Heart left ventricle (tissue), 16 donors: ENCODE results near the gene TCF7L2. TPM values are rescaled to one million over a fixed set of nuclear protein-coding genes. Genes with fewer than 3 reads are reported as not detected.

ENCODE experiments used
- ATAC-seq, 4 donors: fragments of 200-7000 bp; cut with Tn5 transposase; one replicate each; pipeline ENCODE4 v1.9.1; 2020 to 2022; ENCODE audit warnings: moderate library complexity in 4 of 4, mild to moderate bottlenecking in 3 of 4, moderate number of reproducible peaks in 1 of 4
- DNase-seq, 5 donors: peaks; one replicate each; pipeline ENCODE4 v3.0.0-alpha.2; 2020
- H3K27ac ChIP-seq, 12 donors: fragments of 200-600 bp; sonication (generic) in 4 of 12; one replicate each; pipeline versions ENCODE4 v1.5.0 to v1.8.0; 2016 to 2022; ENCODE audit warnings: mild to moderate bottlenecking in 2 of 12
- H3K27me3 ChIP-seq, 9 donors: fragments of 200-600 bp; sonication (generic) in 2 of 9; one replicate each; pipeline versions ENCODE4 v1.5.1 to v1.8.0; 2016 to 2022; ENCODE audit warnings: mild to moderate bottlenecking in 3 of 9
- H3K36me3 ChIP-seq, 9 donors: fragments of 200-600 bp; sonication (generic) in 2 of 9; one replicate each; pipeline versions ENCODE4 v1.5.0 to v1.8.0; 2018 to 2022; ENCODE audit warnings: mild to moderate bottlenecking in 2 of 9
- H3K4me1 ChIP-seq, 12 donors: fragments of 200-600 bp; sonication (generic) in 4 of 12; one replicate each; pipeline versions ENCODE4 v1.5.0 to v1.8.0; 2016 to 2022; ENCODE audit warnings: mild to moderate bottlenecking in 3 of 12
- H3K4me3 ChIP-seq, 12 donors: fragments of 200-600 bp; sonication (generic) in 4 of 12; one replicate each; pipeline versions ENCODE4 v1.5.0 to v1.8.0; 2017 to 2022; ENCODE audit warnings: mild to moderate bottlenecking in 9 of 12, moderate library complexity in 4 of 12
- H3K9me3 ChIP-seq, 12 donors: fragments of 200-600 bp; sonication (generic) in 4 of 12; one replicate each; pipeline versions ENCODE4 v1.5.0 to v1.8.0; 2016 to 2022; ENCODE audit warnings: mild to moderate bottlenecking in 1 of 12
- CTCF ChIP-seq, 12 donors: fragments of 200-600 bp; sonication (generic) in 4 of 12; IDR thresholded peaks; one replicate each; pipeline versions ENCODE4 v1.5.0 to v1.8.0; 2018 to 2022; ENCODE audit warnings: antibody characterized with exemption in 12 of 12, mild to moderate bottlenecking in 5 of 12
- POLR2A ChIP-seq, 2 donors: fragments of 450-650 bp; IDR thresholded peaks; one replicate each; pipeline ENCODE4 v1.6.1; 2017; ENCODE audit warnings: antibody characterized with exemption in 2 of 2, mild to moderate bottlenecking in 2 of 2, moderate library complexity in 2 of 2
- WGBS, 4 donors: extraction: QIAGEN DNeasy Blood & Tissue Kit in 2 of 4; methylation state at CpG; one replicate each; pipeline versions ENCODE4 v1.1.5 to v1.1.7; 2013 to 2018; 5-methylcytosine and 5-hydroxymethylcytosine counted together
- intact Hi-C, 10 donors: fragments of 100-400 bp; cut with DNase I; formaldehyde crosslinking; loops; one replicate each; pipeline versions ENCODE4 v1.11.1 to v1.14.2; 2022
- polyA plus RNA-seq, 2 donors: library from polyadenylated mRNA; stranded (reverse); fragments of 200-250 nt; gene quantifications; one replicate each; pipeline ENCODE4 v1.2.3, GENCODE V29; 2013
- total RNA-seq, 9 donors: library from RNA; depleted of rRNA in 2 of 9; stranded (reverse); fragments of >200 nt in 2 of 9; fragmentation: NEBNext Ultra II Directional in 3 of 9; extraction: Animal tissue kit (Norgen Biotek cat#: 25700) in 3 of 9; gene quantifications; one replicate each; pipeline versions ENCODE4 v1.1.0 to v1.2.4, GENCODE V29; 2016 to 2023
- donor health status: ischemic (EF 13 %, LVEDD 7.1; RV severe dilation, severe dysfunction).
- donor health status: healthy with polysubstance abuse.
- donor health status: DM: no; HTN: yes; CAD: no.
- donor health status: DM: no; HTN: no; CAD: no.
- donor health status: ischemic (EF 25% LVEDD 6.9; RV normal size, moderate dysfunction).
- donor health status: ischemic (EF 25% LVEDD 5.7; RV mildly dilated, moderate dysfunction).
- donor health status: healthy.
- donor health status: DM: yes; HTN: yes; CAD: no.
- donor health status: ischemic (EF 35%, LVEDD 5.7; RV mildly dilated, moderate dysfunction).
- donor health status: nonischemic (EF 11% LVEDD 7.7; RV severe dilation, severe dysfunction).
- donor health status: DM: yes; HTN: yes; CAD: no.
- donor health status: PGD.
- donor health status: ischemic (EF 29% LVEDD 5.4; RV normal size, mild dysfunction).
- donor health status: nonischemic (EF 23%, LVEDD 6.1; RV moderate dilation, normal function).

The TCF7L2 gene
- total and polyA plus RNA-seq, 11 donors, result 4.3 to 17.5 (median 8.4) TPM

- WGBS, 4 donors, result 0 to 2% (median 1%) methylated on average over 44 to 65 of the region's 65 CpGs
- Histone ChIP-seq H3K4me3 (peak overlapping the region; percentile 61 to 91 (median 73)), H3K9me3 (no peaks in the 10 kb centered on the region), H3K27ac (peak overlapping the region; percentile 82 to 97 (median 90)), H3K4me1 (peaks cover 0 to 48% (median 36%) of the 10 kb centered on the region in 12 donors), H3K36me3 (no peaks in the 10 kb centered on the region), H3K27me3 (no peaks in the 10 kb centered on the region)
- intact Hi-C loops, result loop anchor here (2.0 to 10.0 kb wide), 11 partner anchors 53 to 433 kb away; no protein-coding TSS in a partner anchor
- DNase-seq (peak; percentile 63 to 77 (median 66)), ATAC-seq (peak in 3 of 4 donors; percentile 12 to 40 (median 26))
- TF ChIP-seq CTCF (IDR thresholded peaks at IDR 0.05), result no peak
- TF ChIP-seq POLR2A (IDR thresholded peaks at IDR 0.05), result no peak
Measured at GRCh38 chr10:112951359-112952281, 1.6 kb downstream of the TCF7L2 start.

DNA sequence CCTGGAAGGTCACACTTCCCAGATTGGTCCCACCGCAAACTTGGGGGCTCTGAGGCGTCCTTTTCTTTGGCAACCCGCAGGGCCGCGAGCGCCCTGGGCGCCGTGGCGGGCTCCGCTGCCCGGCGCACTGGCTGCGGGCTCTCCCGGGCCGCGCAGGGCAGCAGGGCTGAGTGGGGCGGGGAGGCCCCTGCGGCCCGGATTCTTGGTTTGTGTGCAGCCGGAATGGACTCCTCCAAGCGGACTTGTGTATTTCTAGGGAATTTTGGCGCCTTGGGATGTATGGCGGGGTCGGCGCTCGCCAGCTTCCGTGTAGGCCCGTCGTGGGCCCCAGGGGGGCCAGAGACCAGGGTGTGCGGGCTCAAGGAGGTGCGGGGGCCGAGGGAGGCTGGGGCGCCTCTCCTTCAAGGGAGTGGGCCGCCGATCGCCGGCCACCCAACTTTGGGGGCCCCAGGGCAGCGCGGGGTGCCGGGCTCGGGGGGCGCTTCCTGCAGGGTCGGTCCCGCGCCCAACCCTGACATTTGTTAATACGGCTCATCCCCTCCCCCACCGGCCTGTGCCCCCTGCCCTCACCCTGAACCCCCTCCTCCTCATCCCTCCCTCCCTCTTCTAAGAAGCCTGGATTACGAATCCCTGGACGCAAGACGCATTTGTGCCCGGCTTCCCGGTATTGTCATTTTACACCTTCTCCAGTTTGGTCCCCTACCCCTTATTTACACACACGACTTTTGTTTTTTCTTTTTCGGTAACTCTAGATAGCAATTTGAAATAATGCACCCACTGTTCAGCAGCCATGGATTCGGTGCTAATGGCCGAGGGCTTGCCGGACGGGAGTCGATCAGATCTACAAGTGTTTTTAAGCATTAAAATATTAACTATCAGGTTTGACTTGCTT, 2.5 kb downstream of the TCF7L2 start:
- Histone ChIP-seq H3K4me1 (peaks cover 0 to 56% (median 44%) of the 10 kb centered on the region in 12 donors), H3K36me3 (no peaks in the 10 kb centered on the region), H3K4me3 (peak overlapping the region; percentile 61 to 91 (median 73)), H3K27me3 (no peaks in the 10 kb centered on the region), H3K27ac (peak overlapping the region; percentile 82 to 97 (median 90)), H3K9me3 (no peaks in the 10 kb centered on the region)
- TF ChIP-seq CTCF (IDR thresholded peaks at IDR 0.05) (no peak), POLR2A (IDR thresholded peaks at IDR 0.05) (no peak)
- 7 to 17% (median 12%) methylated on average over 25 to 59 of the region's 59 CpGs for WGBS, 4 donors
- peak in 2 of 4 donors; percentile 28 to 37 for ATAC-seq
- intact Hi-C loops, result loop anchor here (5.0 to 10.0 kb wide), 9 partner anchors 52 to 432 kb away; no protein-coding TSS in a partner anchor
- peak in 4 of 5 donors; percentile 19 to 45 (median 30) for DNase-seq

GRCh38 chr10:112953174-112954159, 3.4 kb downstream of the TCF7L2 start:
- WGBS, 4 donors, result 35 to 51% (median 46%) methylated on average over 26 of the region's 26 CpGs
- peak overlapping the region; percentile 82 to 97 (median 90) for H3K27ac ChIP-seq
- no peaks in the 10 kb centered on the region for H3K9me3 ChIP-seq
- peaks cover 0 to 64% (median 49%) of the 10 kb centered on the region in 12 donors for H3K4me1 ChIP-seq
- H3K36me3 ChIP-seq, result no peaks in the 10 kb centered on the region
- TF ChIP-seq CTCF (IDR thresholded peaks at IDR 0.05) (no peak), POLR2A (IDR thresholded peaks at IDR 0.05) (no peak)
- H3K4me3 ChIP-seq, result peak overlapping the region; percentile 61 to 91 (median 73)
- intact Hi-C loops, result loop anchor here (5.0 to 10.0 kb wide), 9 partner anchors 51 to 431 kb away; no protein-coding TSS in a partner anchor
- no peaks in the 10 kb centered on the region for H3K27me3 ChIP-seq
- DNase-seq (peak; percentile 38 to 67 (median 55)), ATAC-seq (no peak)
